PC-9 (cell line): ENCODE data around the gene MPPED2.

ENCODE experiments used
- CTCF ChIP-seq: fragments of 200-600 bp; sonication (generic); conservative IDR thresholded peaks from 2 replicates; pipeline ENCODE4 v1.6.1; 2017; ENCODE audit warnings: mixed run types, antibody characterized with exemption, mild to moderate bottlenecking, moderate library complexity
- EZH2 ChIP-seq: fragments of 200-600 bp; sonication (generic); IDR thresholded peaks from 2 replicates; pipeline ENCODE4 v1.8.0; 2017; ENCODE audit warnings: antibody characterized with exemption, low read depth

- no peak for TF ChIP-seq EZH2
- TF ChIP-seq CTCF = no peak
Measured at GRCh38 chr11:30585892-30586250, 282 bp downstream of the MPPED2 start.
